ENCODE measurements around the gene ASB10.

The ASB10 gene

GRCh38 chr7:151185762-151186639 is 1.0 kb downstream of the ASB10 start:
- no peak for DNase-seq

GRCh38 chr7:151181011-151181431 is 6.0 kb downstream of the ASB10 start:
- no peak for DNase-seq

- DNase-seq = no peak
Measured at GRCh38 chr7:151179946-151180345, 7.1 kb downstream of the ASB10 start.

- no peak for DNase-seq
Measured at GRCh38 chr7:151179287-151179860, 7.7 kb downstream of the ASB10 start.

- no peak for DNase-seq
Measured at GRCh38 chr7:151178831-151179230, 8.2 kb downstream of the ASB10 start.

GRCh38 chr7:151178236-151178635 is 8.8 kb downstream of the ASB10 start:
- no peak for DNase-seq

- DNase-seq = no peak
Measured at GRCh38 chr7:151177310-151177709, 9.7 kb downstream of the ASB10 start.

- DNase-seq = no peak
Measured at GRCh38 chr7:151176401-151176800, 10.6 kb downstream of the ASB10 start.

- DNase-seq = no peak
Measured at GRCh38 chr7:151175793-151176311, 11.2 kb downstream of the ASB10 start.

GRCh38 chr7:151175047-151175792 is 11.8 kb downstream of the ASB10 start:
- no peak for DNase-seq

GRCh38 chr7:151174246-151175046 is 12.6 kb downstream of the ASB10 start:
- DNase-seq = peak; percentile 36

GRCh38 chr7:151173386-151174245 is 13.4 kb downstream of the ASB10 start:
- no peak for DNase-seq

GRCh38 chr7:151172273-151173141 is 14.5 kb downstream of the ASB10 start:
- peak; percentile 79 for DNase-seq

GRCh38 chr7:151168787-151169162 is 18.3 kb downstream of the ASB10 start:
- DNase-seq = no peak

- DNase-seq = peak; percentile 62
Measured at GRCh38 chr7:151168003-151168786, 18.9 kb downstream of the ASB10 start.

GRCh38 chr7:151167197-151167961 is 19.7 kb downstream of the ASB10 start, which contains the start of gene GBX1:
Gene GBX1 (minus strand): TSS chr7:151167694. CDS start chr7:151167548, 146 bp downstream.
- DNase-seq = no peak

- DNase-seq = no peak
Measured at GRCh38 chr7:151166629-151167196, 20.3 kb downstream of the ASB10 start.

GRCh38 chr7:151161757-151162156 is 25.3 kb downstream of the ASB10 start:
- no peak for DNase-seq
